Measurements from ENCODE around the gene FAM13C.

- TF ChIP-seq CTCF (IDR thresholded peaks at IDR 0.05; ENCODE audit: borderline replicate concordance, extremely low read depth, low read length, poor library complexity, severe bottlenecking): no peak
- no peak for TF ChIP-seq EZH2 (IDR thresholded peaks at IDR 0.05; ENCODE audit: borderline replicate concordance, low read depth, low read length, severe bottlenecking)
These were observed 135.1 kb downstream of the FAM13C start for GRCh38 chr10:59227136-59227673.

All from DND-41 (cell line).